GM21528 (cell line): ENCODE data around the gene HOXD1.

Experiments used
- ATAC-seq: cut with Tn5 transposase; IDR thresholded peaks from one replicate; pipeline ENCODE4 v1.9.1; 2021; ENCODE audit warnings: mild to moderate bottlenecking, moderate library complexity; ENCODE audit not compliant: unreplicated experiment, low FRiP score

HOXD1 gene

DNA sequence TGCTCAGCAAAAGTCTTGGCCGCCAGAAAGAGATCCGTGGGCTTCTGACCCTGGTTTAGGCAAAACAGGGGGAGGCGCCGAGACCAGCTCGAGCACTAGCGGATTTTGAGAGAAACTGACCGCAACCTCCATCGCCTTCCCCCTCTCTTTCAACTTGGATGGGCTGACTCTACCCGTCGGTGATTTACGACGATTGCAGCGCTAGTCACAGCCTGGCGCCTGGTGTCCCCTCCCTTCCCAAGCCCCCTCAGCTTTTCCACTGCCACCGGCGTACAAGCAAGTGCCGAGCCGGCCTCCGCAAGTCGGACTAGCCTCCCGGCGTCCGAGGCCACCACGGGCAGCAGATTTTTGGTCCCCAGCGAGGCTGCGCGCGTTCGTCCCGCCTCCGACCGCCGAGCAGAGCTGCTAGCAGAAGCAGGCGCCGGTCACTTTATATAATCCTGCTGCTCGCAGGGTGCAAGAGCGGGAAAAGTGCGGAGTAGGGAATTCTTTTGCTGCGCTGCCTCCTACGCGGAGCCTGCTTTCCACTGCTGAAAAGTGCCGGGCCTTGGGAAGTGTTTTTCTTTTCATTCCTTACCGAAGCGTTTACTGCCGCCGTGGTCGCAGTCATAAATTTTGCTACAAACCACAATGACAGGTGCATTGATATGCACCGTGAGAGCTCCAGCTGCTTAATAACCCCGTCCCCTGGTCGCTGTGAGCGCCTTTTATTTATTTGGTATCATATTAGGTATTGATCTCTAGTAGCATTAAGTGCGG lies 23.7 kb upstream of the HOXD1 start:
- ATAC-seq: no peak

- ATAC-seq: no peak
Observed at GRCh38 chr2:176165370-176166050, 23.0 kb upstream of the HOXD1 start.

DNA sequence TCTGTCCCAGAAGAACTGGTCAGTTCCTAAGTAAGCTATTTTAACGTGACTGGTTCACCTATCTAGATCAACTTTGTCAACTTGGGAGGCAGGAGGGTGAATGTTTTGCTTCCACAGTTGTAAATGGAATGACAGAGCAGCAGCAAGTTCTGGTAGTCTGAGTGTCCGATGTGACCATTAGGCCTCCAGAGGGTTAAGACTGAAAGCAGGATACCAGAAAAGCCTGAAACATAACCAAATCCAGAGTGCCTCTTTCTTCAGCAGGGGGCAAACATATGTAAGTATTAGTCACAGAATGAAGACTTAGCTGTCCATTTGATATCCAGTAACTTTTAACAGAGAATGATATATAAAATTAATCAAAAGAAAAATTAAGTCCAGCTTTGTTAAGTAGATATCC lies 22.2 kb upstream of the HOXD1 start:
- ATAC-seq: no peak

GRCh38 chr2:176167398-176167797 lies 21.1 kb upstream of the HOXD1 start:
- ATAC-seq: no peak

DNA sequence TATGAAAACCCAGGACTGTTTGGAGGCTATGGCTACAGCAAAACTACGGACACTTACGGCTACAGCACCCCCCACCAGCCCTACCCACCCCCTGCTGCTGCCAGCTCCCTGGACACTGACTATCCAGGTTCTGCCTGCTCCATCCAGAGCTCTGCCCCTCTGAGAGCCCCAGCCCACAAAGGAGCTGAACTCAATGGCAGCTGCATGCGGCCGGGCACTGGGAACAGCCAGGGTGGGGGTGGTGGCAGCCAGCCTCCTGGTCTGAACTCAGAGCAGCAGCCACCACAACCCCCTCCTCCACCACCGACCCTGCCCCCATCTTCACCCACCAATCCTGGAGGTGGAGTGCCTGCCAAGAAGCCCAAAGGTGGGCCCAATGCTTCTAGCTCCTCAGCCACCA lies 19.3 kb upstream of the HOXD1 start:
- ATAC-seq: no peak

DNA sequence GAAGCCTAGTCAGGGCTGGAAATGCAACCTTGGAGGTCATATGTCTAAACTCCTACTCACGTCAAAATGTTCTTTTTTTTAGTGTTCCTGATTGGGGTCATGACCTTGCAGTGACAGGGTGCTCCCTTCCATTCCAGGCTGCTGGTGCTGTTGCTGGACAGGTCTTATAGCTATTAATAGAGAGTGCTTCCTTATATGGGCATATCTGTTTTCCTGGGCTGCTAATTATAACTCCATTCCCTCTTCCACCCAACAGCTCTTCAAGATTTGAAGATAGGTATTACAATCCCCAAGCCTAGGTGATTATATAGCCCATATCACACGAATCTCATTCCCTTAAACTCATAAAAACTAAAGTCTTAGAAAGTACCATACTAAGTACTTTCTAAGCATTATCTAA lies 18.8 kb upstream of the HOXD1 start:
- ATAC-seq: no peak

DNA sequence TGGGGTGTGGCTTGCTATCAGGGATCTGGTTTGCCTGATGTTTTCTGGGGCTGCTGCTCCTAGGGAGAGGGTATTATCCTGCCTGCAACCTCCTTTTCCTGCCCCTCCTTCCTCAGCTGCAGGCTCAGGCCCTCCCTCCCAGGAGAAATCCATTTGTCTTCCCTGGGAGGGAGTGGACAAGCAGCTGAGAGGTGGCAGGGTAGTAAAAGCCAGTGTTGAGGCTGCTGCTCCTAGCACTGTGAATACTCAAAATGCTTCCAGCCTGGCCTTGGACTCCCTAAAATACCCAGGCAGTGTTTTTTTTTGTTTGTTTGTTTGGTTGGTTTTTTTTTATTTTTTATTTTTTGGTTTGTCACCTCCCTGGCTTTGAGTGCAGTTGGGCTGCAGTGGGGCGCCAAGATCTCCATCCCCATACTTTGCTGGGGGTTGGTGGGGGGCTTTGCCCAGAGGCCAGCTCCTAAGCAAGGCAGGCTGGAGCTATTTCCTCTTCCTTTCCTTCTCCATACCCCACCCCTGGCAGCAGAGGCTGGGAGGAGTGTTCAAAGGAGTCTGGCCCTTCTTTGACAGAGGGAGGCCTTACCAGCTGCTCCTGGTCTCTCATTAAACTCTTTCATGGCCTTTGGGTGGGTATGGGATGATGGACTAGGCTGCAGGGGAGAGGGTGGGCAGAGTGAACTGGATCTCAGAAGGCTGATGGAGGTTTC lies 17.7 kb upstream of the HOXD1 start:
- ATAC-seq: no peak

GRCh38 chr2:176171351-176172006 lies 17.0 kb upstream of the HOXD1 start:
- ATAC-seq: no peak

- ATAC-seq: no peak
Observed at GRCh38 chr2:176172007-176172894, 16.2 kb upstream of the HOXD1 start.

DNA sequence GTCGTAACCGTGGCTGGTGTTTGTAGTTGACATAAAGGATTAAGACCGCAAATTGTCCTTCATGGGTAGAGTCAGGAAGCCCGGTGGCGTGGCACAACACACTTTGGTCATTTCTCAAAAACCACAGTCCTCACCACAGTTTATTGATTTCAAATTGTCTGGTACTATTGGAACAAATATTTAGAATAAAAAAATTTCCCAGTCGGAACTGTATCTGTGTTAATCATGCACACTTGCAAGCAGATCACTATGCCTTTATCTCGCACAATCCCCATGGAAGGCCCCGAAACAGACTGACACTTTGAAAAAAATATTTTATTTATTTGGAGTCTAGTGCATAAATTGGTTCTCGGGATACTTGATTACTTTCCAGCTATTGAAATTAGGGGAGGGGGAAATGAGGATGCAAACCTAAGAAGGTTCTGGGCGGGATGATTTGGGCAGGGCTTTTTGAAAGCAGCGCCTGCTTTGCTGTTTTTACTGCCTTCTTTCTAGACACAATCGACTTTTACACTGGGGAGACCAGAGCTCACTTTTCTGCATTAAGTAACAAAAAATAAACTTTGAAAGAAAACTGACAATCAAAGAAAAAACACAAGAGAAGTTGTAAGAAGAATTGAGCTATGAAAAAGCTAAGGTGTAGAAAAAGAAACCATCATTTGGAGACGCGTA lies 15.4 kb upstream of the HOXD1 start:
- ATAC-seq: no peak

GRCh38 chr2:176173567-176174381 lies 14.7 kb upstream of the HOXD1 start:
- no peak for ATAC-seq

DNA sequence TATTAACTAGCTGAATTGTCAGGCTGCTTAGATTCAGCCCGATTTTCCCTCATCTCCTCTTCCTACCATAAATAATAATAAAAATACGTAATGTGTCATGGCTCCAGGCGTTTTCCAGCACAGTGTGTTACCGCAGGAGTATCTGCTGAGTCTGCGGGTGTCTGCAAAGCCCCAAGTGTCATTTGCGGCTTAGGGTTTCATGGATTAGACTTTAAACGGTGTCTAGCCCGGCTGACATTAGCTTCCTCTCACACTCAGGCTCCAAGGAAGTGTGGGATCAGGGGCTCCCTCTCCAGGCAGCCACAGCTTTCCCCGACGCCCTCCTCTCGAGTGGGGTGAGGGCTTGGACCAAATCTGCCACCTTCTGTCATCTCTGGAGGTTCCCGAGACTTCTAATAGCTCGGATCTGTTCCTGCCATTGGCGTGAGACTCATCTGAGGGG lies 14.1 kb upstream of the HOXD1 start:
- no peak for ATAC-seq

DNA sequence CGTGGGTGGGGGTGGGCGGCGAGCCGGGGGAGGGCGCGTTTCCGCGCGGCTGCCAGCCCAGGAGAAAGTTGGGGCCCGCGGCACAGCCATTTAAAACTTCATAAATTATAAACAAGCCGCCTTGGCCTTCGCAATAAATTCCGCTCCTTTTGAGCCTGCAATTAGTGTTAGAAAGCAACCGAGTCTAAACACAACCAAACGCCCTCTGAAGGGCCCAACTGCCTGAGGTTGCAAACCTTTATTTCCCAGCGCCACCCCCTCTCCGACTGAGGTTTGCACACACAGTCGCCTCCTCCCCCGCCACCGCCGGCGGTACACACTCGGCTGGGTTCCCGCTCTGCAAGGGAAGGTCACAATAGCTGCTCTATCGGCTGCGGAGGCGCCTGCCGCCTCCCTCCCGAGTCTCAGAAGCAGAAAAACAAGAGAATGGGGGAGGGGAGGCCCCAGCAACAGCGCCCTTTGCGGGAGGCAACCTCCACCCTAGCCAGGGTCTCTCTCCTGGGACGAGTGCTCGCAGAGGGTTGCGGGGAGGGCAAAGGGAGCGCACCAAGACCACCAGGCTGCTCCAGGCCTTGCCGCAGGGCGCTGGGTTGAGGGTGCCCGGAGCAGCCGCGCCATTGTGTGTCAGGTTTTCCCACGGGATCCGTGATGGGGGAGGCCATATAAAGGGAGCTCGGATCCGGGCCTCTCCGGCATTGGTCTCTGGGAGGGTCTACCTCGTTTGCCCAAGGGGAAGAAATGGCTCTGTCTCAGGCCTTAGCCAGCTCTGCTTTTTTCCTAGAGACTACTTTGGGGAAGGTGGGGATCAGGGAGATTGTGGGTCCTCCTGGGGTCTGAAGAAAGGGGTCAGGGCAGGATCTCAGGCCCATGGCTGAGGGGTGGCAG lies 13.4 kb upstream of the HOXD1 start:
- no peak for ATAC-seq

DNA sequence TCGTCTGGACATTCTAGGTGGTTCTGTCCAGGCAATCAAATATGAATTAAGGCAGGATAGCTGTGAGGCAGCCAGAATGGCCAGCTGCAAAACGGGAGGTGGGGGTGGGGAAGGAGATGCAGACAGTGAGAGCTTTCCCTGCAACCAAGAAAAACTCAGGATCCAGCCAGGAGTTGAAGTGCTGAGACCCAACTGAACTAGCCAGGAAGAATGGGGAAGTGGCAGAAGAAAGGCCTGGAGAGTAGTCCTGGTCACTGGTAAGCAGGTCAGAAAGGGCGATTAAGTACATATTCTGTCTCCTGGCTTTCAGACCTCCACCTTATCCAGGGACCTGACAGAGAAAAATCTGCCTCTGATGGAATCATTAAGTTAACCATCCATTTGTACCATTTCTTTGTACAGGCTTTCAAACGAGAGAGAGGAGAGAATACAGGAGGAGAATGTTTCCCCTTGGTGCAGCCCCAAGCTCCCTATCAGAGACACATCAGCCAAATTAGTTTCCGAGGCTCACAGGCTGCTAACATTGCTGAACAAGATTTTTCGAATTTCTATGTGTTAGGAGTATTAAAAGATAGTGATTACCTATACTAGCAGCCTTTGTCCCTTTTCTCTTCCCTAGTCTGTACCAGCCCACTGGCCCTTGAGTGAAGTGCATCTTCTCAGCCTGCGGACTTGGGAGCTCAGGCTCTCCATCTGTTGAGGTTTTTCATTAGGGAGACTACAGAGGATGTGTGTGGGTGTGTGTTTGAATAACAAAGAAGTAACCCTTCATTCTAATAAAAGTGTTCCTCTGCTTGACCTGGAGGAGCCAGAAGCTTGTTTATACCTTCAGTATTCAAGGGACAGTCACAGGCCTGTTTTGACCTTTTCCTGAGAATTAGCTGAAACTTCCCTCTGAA lies 12.5 kb upstream of the HOXD1 start:
- no peak for ATAC-seq

GRCh38 chr2:176177580-176178037 lies 10.9 kb upstream of the HOXD1 start:
- no peak for ATAC-seq

DNA sequence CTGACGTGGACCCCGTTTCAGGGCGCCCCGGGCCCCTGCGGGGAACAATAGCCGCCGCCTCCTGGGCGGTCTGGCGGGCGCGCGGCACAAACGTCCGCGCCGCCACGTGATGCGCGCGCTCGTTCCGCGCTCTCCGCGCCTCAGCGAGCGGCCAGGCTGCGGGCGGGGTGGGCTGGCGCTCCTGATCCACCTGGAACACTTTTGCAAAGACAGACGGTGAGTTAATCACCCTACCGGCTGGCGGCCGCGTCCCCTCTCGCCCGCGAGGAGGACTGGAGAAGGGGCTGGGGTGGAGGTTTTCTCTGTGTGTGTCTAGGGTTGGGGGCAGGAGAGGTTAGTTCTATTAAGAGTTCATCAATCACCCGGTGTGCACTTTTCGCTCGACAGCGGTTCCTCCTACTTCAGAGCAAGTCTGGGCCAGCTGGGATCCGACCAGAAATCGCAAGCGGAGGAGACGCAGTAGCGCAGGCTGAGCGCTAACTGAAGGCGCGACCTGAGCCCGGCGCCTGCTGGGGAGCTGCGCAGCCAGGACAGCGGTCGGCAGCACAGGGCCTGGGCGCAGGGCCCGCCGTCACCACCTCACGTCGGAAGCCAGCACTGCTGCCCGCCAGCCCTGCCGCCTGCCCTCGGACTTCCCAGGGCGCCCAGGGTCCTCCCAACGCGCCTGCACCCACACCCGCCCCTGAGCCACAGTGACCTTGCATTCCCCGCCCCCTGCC lies 10.3 kb upstream of the HOXD1 start:
- no peak for ATAC-seq
